HEK293 (cell line): Measurements from ENCODE around the gene TOP3B.

ENCODE experiments used
- CTCF ChIA-PET: fragments of 350-600 bp; formaldehyde crosslinking; extraction: SDS; loops from one replicate; lab custom pipeline; 2021; ENCODE audit warnings: antibody characterized with exemption; lab: Yijun Ruan, JAX
- POLR2A ChIA-PET: fragments of 300-600 bp; formaldehyde crosslinking; extraction: SDS; loops from one replicate; lab custom pipeline; 2020; ENCODE audit warnings: antibody characterized with exemption, inconsistent platforms; lab: Yijun Ruan, JAX
- H3K27ac ChIP-seq: fragments of 200-500 bp; sonication (Bioruptor generic); 2 replicates; pipeline ENCODE4 v1.5.1; 2014; ENCODE audit warnings: low read depth, low read length, control low read depth, inconsistent platforms; ENCODE audit errors: extremely low read depth
- H3K36me3 ChIP-seq, 2 experiments: fragments of 200-500 bp in 1 of 2; sonication (Bioruptor generic) in 1 of 2; 1 replicate in 1 of 2; 2 replicates in 1 of 2; pipeline ENCODE4 v1.5.1; 2014 to 2017; ENCODE audit warnings: inconsistent platforms in 2 of 2, low read length in 2 of 2; ENCODE audit not compliant: control insufficient read depth in 2 of 2, insufficient read depth in 1 of 2
- H3K4me1 ChIP-seq: fragments of 200-500 bp; sonication (Bioruptor generic); 2 replicates; pipeline ENCODE4 v1.5.1; 2014; ENCODE audit warnings: mild to moderate bottlenecking, low read length, inconsistent platforms; ENCODE audit not compliant: control insufficient read depth, insufficient read depth
- H3K4me3 ChIP-seq: 2 replicates; pipeline ENCODE4 v1.5.1; 2011; ENCODE audit warnings: low read depth, mild to moderate bottlenecking, control low read depth, low read length, moderate library complexity
- H3K9me3 ChIP-seq: fragments of 200-500 bp; sonication (Bioruptor generic); 2 replicates; pipeline ENCODE4 v1.5.1; 2014; ENCODE audit warnings: low read depth, low read length, inconsistent platforms; ENCODE audit not compliant: control insufficient read depth, insufficient read depth
- BCL11A ChIP-seq: fragments of 450-650 bp; formaldehyde crosslinking; IDR thresholded peaks from 2 replicates; pipeline ENCODE4 v1.5.1; 2016; ENCODE audit warnings: low read depth, missing biosample characterization, missing genetic modification characterization
- CTCF ChIP-seq: fragments of 450-650 bp; formaldehyde crosslinking; IDR thresholded peaks from 2 replicates; pipeline ENCODE4 v1.5.1; 2016; ENCODE audit warnings: missing biosample characterization, missing genetic modification characterization
- GLIS1 ChIP-seq: fragments of 450-650 bp; formaldehyde crosslinking; IDR thresholded peaks from 2 replicates; pipeline ENCODE4 v1.5.1; 2016; ENCODE audit warnings: missing biosample characterization, missing genetic modification characterization
- KLF1 ChIP-seq: fragments of 450-650 bp; formaldehyde crosslinking; IDR thresholded peaks from 2 replicates; pipeline ENCODE4 v1.5.1; 2016; ENCODE audit warnings: missing biosample characterization, missing genetic modification characterization
- KLF16 ChIP-seq: fragments of 450-650 bp; formaldehyde crosslinking; IDR thresholded peaks from 2 replicates; pipeline ENCODE4 v1.5.1; 2017; ENCODE audit warnings: missing biosample characterization, missing genetic modification characterization
- TSHZ1 ChIP-seq: fragments of 450-650 bp; formaldehyde crosslinking; IDR thresholded peaks from 2 replicates; pipeline ENCODE4 v1.5.1; 2016; ENCODE audit warnings: missing biosample characterization, missing genetic modification characterization, borderline replicate concordance
- ZBTB1 ChIP-seq: fragments of 450-650 bp; formaldehyde crosslinking; IDR thresholded peaks from 2 replicates; pipeline ENCODE4 v1.5.1; 2016; ENCODE audit warnings: missing biosample characterization, missing genetic modification characterization
- ZBTB20 ChIP-seq: fragments of 450-650 bp; formaldehyde crosslinking; IDR thresholded peaks from 2 replicates; pipeline ENCODE4 v1.5.1; 2016; ENCODE audit warnings: missing biosample characterization, missing genetic modification characterization
- ZFP3 ChIP-seq: fragments of 450-650 bp; formaldehyde crosslinking; IDR thresholded peaks from 2 replicates; pipeline ENCODE4 v1.5.1; 2016; ENCODE audit warnings: low read depth, missing biosample characterization, missing genetic modification characterization
- ZNF132 ChIP-seq: fragments of 450-650 bp; formaldehyde crosslinking; IDR thresholded peaks from 2 replicates; pipeline ENCODE4 v1.5.1; 2017; ENCODE audit warnings: missing biosample characterization, missing genetic modification characterization, borderline replicate concordance
- ZNF148 ChIP-seq: fragments of 450-650 bp; formaldehyde crosslinking; IDR thresholded peaks from 2 replicates; pipeline ENCODE4 v1.5.0; 2017; ENCODE audit warnings: missing biosample characterization, missing genetic modification characterization, borderline replicate concordance
- ZNF37A ChIP-seq: fragments of 450-650 bp; IDR thresholded peaks from 2 replicates; pipeline ENCODE4 v1.5.1; 2018; ENCODE audit warnings: missing biosample characterization, missing genetic modification characterization
- ZNF394 ChIP-seq: fragments of 450-650 bp; formaldehyde crosslinking; IDR thresholded peaks from 2 replicates; pipeline ENCODE4 v1.5.1; 2016; ENCODE audit warnings: missing biosample characterization, missing genetic modification characterization, mild to moderate bottlenecking, moderate library complexity, borderline replicate concordance
- ZNF426 ChIP-seq: fragments of 450-650 bp; formaldehyde crosslinking; IDR thresholded peaks from 2 replicates; pipeline ENCODE4 v1.5.1; 2017; ENCODE audit warnings: missing biosample characterization, missing genetic modification characterization, mild to moderate bottlenecking, inconsistent platforms, moderate library complexity
- ZNF558 ChIP-seq: fragments of 450-650 bp; formaldehyde crosslinking; IDR thresholded peaks from 2 replicates; pipeline ENCODE4 v1.5.1; 2016; ENCODE audit warnings: missing biosample characterization, missing genetic modification characterization
- ZNF596 ChIP-seq: fragments of 450-650 bp; IDR thresholded peaks from 2 replicates; pipeline ENCODE4 v1.5.0; 2018; ENCODE audit warnings: missing biosample characterization, mild to moderate bottlenecking, missing genetic modification characterization, moderate library complexity
- ZNF629 ChIP-seq: fragments of 450-650 bp; formaldehyde crosslinking; IDR thresholded peaks from 2 replicates; pipeline ENCODE4 v1.5.1; 2017; ENCODE audit warnings: missing biosample characterization, missing genetic modification characterization
- ZNF76 ChIP-seq: fragments of 450-650 bp; formaldehyde crosslinking; IDR thresholded peaks from 2 replicates; pipeline ENCODE4; 2016; ENCODE audit warnings: low read depth, missing biosample characterization, missing genetic modification characterization, borderline replicate concordance
- ZNF830 ChIP-seq: fragments of 450-650 bp; IDR thresholded peaks from 2 replicates; pipeline ENCODE4 v1.5.0; 2018; ENCODE audit warnings: missing biosample characterization, missing genetic modification characterization, low read depth, mild to moderate bottlenecking, moderate library complexity
- ZNF837 ChIP-seq: fragments of 450-650 bp; formaldehyde crosslinking; IDR thresholded peaks from 2 replicates; pipeline ENCODE4 v1.5.1; 2016; ENCODE audit warnings: missing biosample characterization, missing genetic modification characterization
- ZSCAN5A ChIP-seq: fragments of 450-650 bp; formaldehyde crosslinking; IDR thresholded peaks from 2 replicates; pipeline ENCODE4 v1.5.1; 2016; ENCODE audit warnings: missing biosample characterization, missing genetic modification characterization

The TOP3B gene

GRCh38 chr22:21980547-21980946 lies 2.0 kb downstream of the TOP3B start (continued):
- TF ChIP-seq ZSCAN5A (tag by site-specific recombination) (no peak), ZNF394 (tag by site-specific recombination) (no peak), ZNF837 (tag by site-specific recombination) (no peak), ZNF629 (no peak), ZNF37A (tag by site-specific recombination) (no peak), ZNF830 (no peak), ZBTB20 (tag by site-specific recombination) (no peak), KLF1 (tag by site-specific recombination) (no peak), ZNF132 (no peak), ZFP3 (tag by site-specific recombination) (no peak), ZNF76 (no peak), ZNF148 (no peak)

GRCh38 chr22:21978564-21979386 lies 3.8 kb downstream of the TOP3B start:
- ChIA-PET CTCF (interaction anchor here (0.6 to 0.7 kb wide), 3 partner anchors 81 to 1009 kb away, joined by 3 read pairs; no protein-coding TSS in a partner anchor), POLR2A (interaction anchor here (1.0 kb wide), 1 partner anchor 312 kb away, joined by 6 read pairs; no protein-coding TSS in a partner anchor)
- H3K4me1 ChIP-seq, result no peaks in the 10 kb centered on the region
- H3K36me3 ChIP-seq, result peaks cover 0 to 60% of the 10 kb centered on the region in 2 experiments; a peak in 1 of 3 replicates
- H3K9me3 ChIP-seq, result no peaks in the 10 kb centered on the region
- H3K4me3 ChIP-seq, result no peak overlapping the region
- TF ChIP-seq TSHZ1 (tag by site-specific recombination) (no peak), GLIS1 (tag by site-specific recombination) (peak; percentile 64)
- H3K27ac ChIP-seq, result no peak overlapping the region

GRCh38 chr22:21977814-21978213 lies 4.8 kb downstream of the TOP3B start:
- POLR2A ChIA-PET, result interaction anchor here (0.6 to 0.7 kb wide), 2 partner anchors 12 to 19 kb away, joined by 4 to 9 read pairs; no protein-coding TSS in a partner anchor
- no peak overlapping the region for H3K27ac ChIP-seq
- H3K36me3 ChIP-seq, result peaks cover 4 to 69% of the 10 kb centered on the region in 2 experiments; a peak in 1 of 3 replicates
- H3K4me3 ChIP-seq, result no peak overlapping the region
- CTCF ChIA-PET, result interaction anchor here (0.7 kb wide), 1 partner anchor 82 kb away, joined by 3 read pairs; no protein-coding TSS in a partner anchor
- no peaks in the 10 kb centered on the region for H3K4me1 ChIP-seq
- H3K9me3 ChIP-seq, result no peaks in the 10 kb centered on the region
- TF ChIP-seq BCL11A (tag by site-specific recombination), result no peak
- TF ChIP-seq ZNF426 (tag by site-specific recombination), result no peak
- TF ChIP-seq ZNF596 (tag by site-specific recombination), result no peak
- no peak for TF ChIP-seq KLF16 (tag by site-specific recombination)
- TF ChIP-seq ZBTB1 (tag by site-specific recombination), result no peak
- no peak for TF ChIP-seq ZNF558 (tag by site-specific recombination)
- no peak for TF ChIP-seq ZBTB20 (tag by site-specific recombination)
- no peak for TF ChIP-seq CTCF (tag by site-specific recombination)
